ENCODE data around the gene CASP3. TPM values are rescaled to one million over a fixed set of nuclear protein-coding genes. Genes with fewer than 3 reads are reported as not detected.

Gene CASP3
- total RNA-seq, 2 donors from 2014 or later: 11.4 to 17.5 TPM

- no peak for ATAC-seq (ENCODE audit: insufficient number of reproducible peaks, low FRiP score, low read depth)
- Histone ChIP-seq H3K9me3 (no peaks in the 10 kb centered on the region), H3K27me3 (replicated peaks; ENCODE audit: insufficient read depth) (no peaks in the 10 kb centered on the region), H3K4me3 (no peak overlapping the region), H3K36me3 (no peaks in the 10 kb centered on the region), H3K27ac (no peak overlapping the region), H3K4me1 (ENCODE audit: control insufficient read depth in 1 of 2, low read depth in 2 of 2) (no peaks in the 10 kb centered on the region)
- no peak for DNase-seq (ENCODE audit: low spot score)
- no peak for TF ChIP-seq CTCF (IDR thresholded peaks at IDR 0.05)
Measured at GRCh38 chr4:184587221-184587620, 62.0 kb downstream of the CASP3 start.

- no peak overlapping the region for H3K4me3 ChIP-seq
- no peaks in the 10 kb centered on the region for H3K4me1 ChIP-seq (ENCODE audit: control insufficient read depth in 1 of 2, low read depth in 2 of 2)
- no peak for ATAC-seq (ENCODE audit: insufficient number of reproducible peaks, low FRiP score, low read depth)
- no peaks in the 10 kb centered on the region for H3K36me3 ChIP-seq
- TF ChIP-seq CTCF (IDR thresholded peaks at IDR 0.05): no peak
- no peak overlapping the region for H3K27ac ChIP-seq
- no peaks in the 10 kb centered on the region for H3K9me3 ChIP-seq
- no peaks in the 10 kb centered on the region for H3K27me3 ChIP-seq (replicated peaks; ENCODE audit: insufficient read depth)
- no peak for DNase-seq (ENCODE audit: low spot score)
Measured at GRCh38 chr4:184583738-184584502, 65.3 kb downstream of the CASP3 start.

Other genes starting within 250 kb of the CASP3 start
- 10 to 100 TPM; 35.3 to 68.0 TPM for gene IRF2, start 174.9 kb downstream of the CASP3 start, total RNA-seq
- 10 to 100 TPM; 23.6 to 35.7 TPM for gene PRIMPOL, start 291 bp upstream of the CASP3 start, total RNA-seq
- gene CENPU, start 84.6 kb upstream of the CASP3 start, total RNA-seq: 1 to 10 TPM; 1.4 to 2.0 TPM
- 100 to 1,000 TPM in 1 of 2 donors, 10 to 100 TPM in 1; 90.4 to 155 TPM for gene ACSL1, start 176.5 kb upstream of the CASP3 start, total RNA-seq

Measured in thoracic aorta (tissue), 2 donors.